Measurements from ENCODE around the gene CHORDC1. TPM values are rescaled to one million over a fixed set of nuclear protein-coding genes. Genes with fewer than 3 reads are reported as not detected.
A peak's percentile ranks its signal among the peaks of the same experiment; 100 is the strongest.
"Not testable (repeated sequence)": the region's sequence is repeated elsewhere in the genome, so short reads cannot be mapped to it uniquely, and the experiment has no call there.

Gene CHORDC1
- total RNA-seq, 2 donors from 2014 or later = 26.9 to 42.9 TPM

DNA sequence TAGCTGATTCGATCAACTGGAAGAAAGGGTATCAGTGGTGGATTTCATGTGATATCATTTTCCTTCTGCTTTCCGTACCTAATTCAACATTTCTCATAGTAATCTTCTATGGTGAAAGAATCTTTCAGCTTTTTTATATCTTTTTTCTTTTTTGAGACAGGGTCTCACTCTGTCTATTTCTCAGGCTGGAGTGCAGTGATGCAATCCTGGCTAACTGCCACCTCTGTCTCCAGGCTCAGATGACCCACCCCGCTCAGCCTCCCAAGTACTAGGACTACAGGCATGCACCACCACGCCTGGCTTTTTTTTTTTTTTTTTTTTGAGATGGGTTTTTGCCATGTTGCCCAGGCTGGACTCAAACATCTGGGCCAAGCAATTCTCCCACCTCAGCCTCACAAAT is 18.6 kb upstream of the CHORDC1 start:
- no peaks in the 10 kb centered on the region for H3K4me1 ChIP-seq
- no peak for DNase-seq
- H3K9me3 ChIP-seq = no peaks in the 10 kb centered on the region
- TF ChIP-seq, protein P1, sequence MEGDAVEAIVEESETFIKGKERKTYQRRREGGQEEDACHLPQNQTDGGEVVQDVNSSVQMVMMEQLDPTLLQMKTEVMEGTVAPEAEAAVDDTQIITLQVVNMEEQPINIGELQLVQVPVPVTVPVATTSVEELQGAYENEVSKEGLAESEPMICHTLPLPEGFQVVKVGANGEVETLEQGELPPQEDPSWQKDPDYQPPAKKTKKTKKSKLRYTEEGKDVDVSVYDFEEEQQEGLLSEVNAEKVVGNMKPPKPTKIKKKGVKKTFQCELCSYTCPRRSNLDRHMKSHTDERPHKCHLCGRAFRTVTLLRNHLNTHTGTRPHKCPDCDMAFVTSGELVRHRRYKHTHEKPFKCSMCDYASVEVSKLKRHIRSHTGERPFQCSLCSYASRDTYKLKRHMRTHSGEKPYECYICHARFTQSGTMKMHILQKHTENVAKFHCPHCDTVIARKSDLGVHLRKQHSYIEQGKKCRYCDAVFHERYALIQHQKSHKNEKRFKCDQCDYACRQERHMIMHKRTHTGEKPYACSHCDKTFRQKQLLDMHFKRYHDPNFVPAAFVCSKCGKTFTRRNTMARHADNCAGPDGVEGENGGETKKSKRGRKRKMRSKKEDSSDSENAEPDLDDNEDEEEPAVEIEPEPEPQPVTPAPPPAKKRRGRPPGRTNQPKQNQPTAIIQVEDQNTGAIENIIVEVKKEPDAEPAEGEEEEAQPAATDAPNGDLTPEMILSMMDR (IDR thresholded peaks at IDR 0.05) = no peak
- no peaks in the 10 kb centered on the region for H3K27me3 ChIP-seq
- H3K4me3 ChIP-seq = no peak overlapping the region
- no peaks in the 10 kb centered on the region for H3K36me3 ChIP-seq
- no peak overlapping the region for H3K27ac ChIP-seq
- intact Hi-C loops (cut with DNase I) = no loop called here
- H3K9ac ChIP-seq (ENCODE audit: low read depth in 2 of 2, low read length in 2 of 2) = no peak overlapping the region

DNA sequence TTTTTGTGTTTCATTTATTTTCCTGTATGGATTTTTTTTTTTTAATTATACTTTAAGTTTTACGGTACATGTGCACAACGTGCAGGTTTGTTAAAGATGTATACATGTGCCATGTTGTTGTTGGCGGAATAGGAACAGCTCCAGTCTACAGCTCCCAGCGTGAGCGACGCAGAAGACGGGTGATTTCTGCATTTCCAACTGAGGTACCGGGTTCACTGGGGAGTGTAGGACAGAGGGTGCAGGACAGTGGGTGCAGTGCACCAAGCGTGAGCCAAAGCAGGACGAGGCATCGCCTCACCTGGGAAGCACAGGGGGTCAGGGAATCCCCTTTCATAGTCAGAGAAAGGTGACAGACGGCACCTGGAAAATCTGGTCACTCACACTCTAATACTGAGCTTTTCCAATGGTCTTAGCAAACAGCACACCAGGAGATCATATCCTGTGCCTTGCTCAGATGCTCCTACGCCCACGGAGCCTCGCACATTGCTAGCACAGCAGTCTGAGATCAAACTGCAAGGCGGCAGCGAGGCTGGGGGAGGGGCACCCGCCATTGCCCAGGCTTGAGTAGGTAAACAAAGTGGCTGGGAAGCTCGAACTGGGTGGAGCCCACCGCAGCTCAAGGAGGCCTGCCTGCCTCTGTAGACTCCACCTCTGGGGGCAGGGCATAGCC is 17.3 kb upstream of the CHORDC1 start:
- intact Hi-C loops (cut with DNase I); H3K9ac ChIP-seq (ENCODE audit: low read depth in 2 of 2, low read length in 2 of 2); H3K27me3 ChIP-seq; H3K9me3 ChIP-seq; H3K4me3 ChIP-seq; H3K27ac ChIP-seq; H3K36me3 ChIP-seq; H3K4me1 ChIP-seq; DNase-seq: not testable (repeated sequence)

DNA sequence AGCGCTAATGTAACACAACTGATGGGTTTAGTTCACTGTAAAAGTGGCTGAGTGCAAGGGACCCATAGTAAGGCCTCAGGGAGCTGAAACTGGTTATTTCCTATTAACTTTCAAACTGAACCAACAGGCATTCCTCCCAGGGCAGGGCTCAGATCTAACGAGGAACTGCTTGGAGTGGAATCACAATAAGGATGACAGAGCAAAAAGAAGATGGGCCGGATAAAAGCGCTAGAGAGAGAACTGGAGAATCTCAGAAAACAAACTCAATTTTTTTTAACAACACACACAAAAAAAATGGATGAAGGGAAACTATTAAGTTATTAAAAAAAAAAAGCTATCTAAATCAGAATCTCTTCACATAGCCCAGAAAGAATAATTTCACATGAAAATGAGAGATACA is 14.2 kb upstream of the CHORDC1 start:
- H3K9me3 ChIP-seq = no peaks in the 10 kb centered on the region
- no peak overlapping the region for H3K9ac ChIP-seq (ENCODE audit: low read depth in 2 of 2, low read length in 2 of 2)
- TF ChIP-seq, protein P1 (IDR thresholded peaks at IDR 0.05) = no peak

DNA sequence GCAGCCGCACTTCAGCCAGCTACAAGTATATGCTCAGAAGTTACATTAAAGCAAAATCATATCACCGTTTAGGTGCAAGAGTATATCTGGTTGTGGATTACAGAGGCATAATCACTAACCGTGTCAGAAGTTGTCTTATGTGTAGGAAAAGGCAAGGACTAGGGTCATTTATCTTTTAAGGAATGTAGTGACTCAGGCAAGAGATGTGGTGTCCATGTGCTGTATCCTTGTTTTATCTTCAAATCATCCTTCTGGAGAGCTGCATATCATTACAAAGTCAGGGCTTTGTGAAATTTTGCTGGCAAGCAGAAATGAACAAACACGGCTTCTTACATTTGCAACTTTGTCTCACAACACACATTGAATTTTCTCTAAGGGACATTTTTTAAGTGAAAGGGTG is 12.7 kb upstream of the CHORDC1 start:
- peak overlapping the region; percentile 4 for H3K27ac ChIP-seq
- TF ChIP-seq, protein P1 (IDR thresholded peaks at IDR 0.05) = no peak
- DNase-seq = no peak

More for the DNA sequence above, 14.2 kb upstream of the CHORDC1 start:
- no peak for DNase-seq
- no peaks in the 10 kb centered on the region for H3K36me3 ChIP-seq
- H3K4me3 ChIP-seq = no peak overlapping the region
- no peak overlapping the region for H3K27ac ChIP-seq
- no peaks in the 10 kb centered on the region for H3K27me3 ChIP-seq
- H3K4me1 ChIP-seq = no peaks in the 10 kb centered on the region
- intact Hi-C loops (cut with DNase I) = no loop called here

DNA sequence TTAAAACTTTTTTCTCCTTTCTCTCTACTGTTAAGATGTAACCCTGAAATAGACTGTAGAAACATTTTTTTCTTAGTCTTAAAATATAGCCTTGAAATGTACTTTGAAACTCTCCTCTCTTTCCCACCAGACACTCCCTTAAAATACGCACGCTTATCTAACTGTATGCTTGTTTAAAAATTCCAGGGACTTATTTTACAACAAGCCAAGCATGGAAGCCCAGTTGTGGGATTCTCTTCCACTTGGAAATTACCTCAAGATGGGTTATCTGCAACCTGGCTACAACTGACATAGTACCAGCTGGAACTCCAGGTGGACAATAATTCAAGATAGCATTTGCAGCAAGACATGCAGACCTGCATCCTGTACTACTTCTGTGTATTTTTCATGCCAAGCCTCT is 12.1 kb upstream of the CHORDC1 start:
- intact Hi-C loops (cut with DNase I) = no loop called here
- Histone ChIP-seq H3K4me3 (no peak overlapping the region), H3K36me3 (no peaks in the 10 kb centered on the region), H3K27me3 (no peaks in the 10 kb centered on the region), H3K9me3 (no peaks in the 10 kb centered on the region), H3K9ac (ENCODE audit: low read depth in 2 of 2, low read length in 2 of 2) (no peak overlapping the region), H3K4me1 (no peaks in the 10 kb centered on the region), H3K27ac (peak overlapping the region; percentile 4)
- TF ChIP-seq, protein P1 (IDR thresholded peaks at IDR 0.05) = no peak
- DNase-seq = no peak

More for the DNA sequence above, 12.7 kb upstream of the CHORDC1 start:
- no peak overlapping the region for H3K9ac ChIP-seq (ENCODE audit: low read depth in 2 of 2, low read length in 2 of 2)
- intact Hi-C loops (cut with DNase I) = no loop called here
- H3K9me3 ChIP-seq = no peaks in the 10 kb centered on the region
- no peak overlapping the region for H3K4me3 ChIP-seq
- H3K4me1 ChIP-seq = no peaks in the 10 kb centered on the region
- no peaks in the 10 kb centered on the region for H3K36me3 ChIP-seq
- H3K27me3 ChIP-seq = no peaks in the 10 kb centered on the region

DNA sequence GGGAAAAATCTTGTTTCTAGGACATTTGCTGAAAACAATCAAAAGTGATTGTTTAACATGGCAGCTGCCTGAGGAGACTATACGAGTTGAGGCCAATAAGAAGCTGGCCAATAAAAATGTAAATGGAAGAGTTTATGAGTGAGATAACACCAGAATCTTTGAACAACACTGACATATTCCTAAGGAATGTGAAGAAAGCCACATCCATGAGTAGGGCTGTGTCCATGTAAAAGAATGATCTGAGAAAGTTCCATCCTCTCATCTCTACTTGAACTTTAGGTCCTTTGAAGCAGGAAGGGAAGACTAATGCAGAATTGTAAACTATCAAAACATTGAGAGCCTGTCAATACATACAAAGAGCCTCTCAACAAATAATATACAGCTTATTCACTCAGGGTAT is 6.9 kb upstream of the CHORDC1 start:
- DNase-seq = no peak
- H3K4me1 ChIP-seq = no peaks in the 10 kb centered on the region
- intact Hi-C loops (cut with DNase I) = no loop called here
- TF ChIP-seq, protein P1 (IDR thresholded peaks at IDR 0.05) = no peak
- H3K27ac ChIP-seq = no peak overlapping the region
- no peak overlapping the region for H3K4me3 ChIP-seq
- no peak overlapping the region for H3K9ac ChIP-seq (ENCODE audit: low read depth in 2 of 2, low read length in 2 of 2)
- H3K36me3 ChIP-seq = no peaks in the 10 kb centered on the region
- no peaks in the 10 kb centered on the region for H3K9me3 ChIP-seq
- H3K27me3 ChIP-seq = no peaks in the 10 kb centered on the region
